ENCODE data around the gene YWHAQ.
"Not testable (repeated sequence)": the region's sequence is repeated elsewhere in the genome, so short reads cannot be mapped to it uniquely, and the experiment has no call there.

The YWHAQ gene

GRCh38 chr2:9634133-9634532, 3.3 kb upstream of the YWHAQ start:
- Histone ChIP-seq H3K4me1 (peaks cover 6% of the 10 kb centered on the region), H3K27me3 (ENCODE audit: low read depth) (no peaks in the 10 kb centered on the region), H3K36me3 (replicated peaks) (peaks cover 8% of the 10 kb centered on the region; the same call in 1 of the 2 replicates), H3K9me3 (peaks cover 7% of the 10 kb centered on the region), H3K4me3 (no peak overlapping the region)
- DNase-seq (ENCODE audit: low spot score in 2 of 2) = no peak
- in situ Hi-C loops (cut with MboI; ENCODE audit: low sequenced_read_pairs) = no loop called here

GRCh38 chr2:9631878-9632700, 1.3 kb upstream of the YWHAQ start:
- no peak overlapping the region for H3K4me3 ChIP-seq
- peaks cover 7% of the 10 kb centered on the region for H3K9me3 ChIP-seq
- DNase-seq (ENCODE audit: low spot score in 2 of 2) = no peak
- in situ Hi-C loops (cut with MboI; ENCODE audit: low sequenced_read_pairs) = no loop called here
- peaks cover 19% of the 10 kb centered on the region for H3K4me1 ChIP-seq
- H3K36me3 ChIP-seq (replicated peaks) = peaks cover 22% of the 10 kb centered on the region
- H3K27me3 ChIP-seq (ENCODE audit: low read depth) = no peaks in the 10 kb centered on the region

GRCh38 chr2:9631553-9631819, 689 bp upstream of the YWHAQ start:
- no peaks in the 10 kb centered on the region for H3K27me3 ChIP-seq (ENCODE audit: low read depth)
- H3K4me1 ChIP-seq = peaks cover 25% of the 10 kb centered on the region
- H3K4me3 ChIP-seq = peak overlapping the region; percentile 81
- H3K36me3 ChIP-seq (replicated peaks) = peaks cover 28% of the 10 kb centered on the region
- in situ Hi-C loops (cut with MboI; ENCODE audit: low sequenced_read_pairs) = no loop called here
- DNase-seq (ENCODE audit: low spot score in 2 of 2) = no peak
- H3K9me3 ChIP-seq = peaks cover 7% of the 10 kb centered on the region

- peak; percentile 81 to 93 for DNase-seq (ENCODE audit: low spot score in 2 of 2)
- in situ Hi-C loops (cut with MboI; ENCODE audit: low sequenced_read_pairs) = no loop called here
These were observed 571 bp downstream of the YWHAQ start for GRCh38 chr2:9630117-9630735.

GRCh38 chr2:9629222-9630116, 1.3 kb downstream of the YWHAQ start:
- in situ Hi-C loops (cut with MboI; ENCODE audit: low sequenced_read_pairs) = no loop called here
- peaks cover 32% of the 10 kb centered on the region for H3K4me1 ChIP-seq
- no peaks in the 10 kb centered on the region for H3K27me3 ChIP-seq (ENCODE audit: low read depth)
- no peak for DNase-seq (ENCODE audit: low spot score in 2 of 2)
- peak overlapping the region; percentile 81 for H3K4me3 ChIP-seq
- peaks cover 41% of the 10 kb centered on the region for H3K36me3 ChIP-seq (replicated peaks)
- peaks cover 7% of the 10 kb centered on the region for H3K9me3 ChIP-seq

More at GRCh38 chr2:9630117-9630735, 571 bp downstream of the YWHAQ start:
- Histone ChIP-seq H3K36me3 (replicated peaks) (peaks cover 41% of the 10 kb centered on the region), H3K27me3 (ENCODE audit: low read depth) (no peaks in the 10 kb centered on the region), H3K4me1 (peaks cover 32% of the 10 kb centered on the region), H3K9me3 (peaks cover 7% of the 10 kb centered on the region), H3K4me3 (peak overlapping the region; percentile 81)

- Histone ChIP-seq H3K4me3 (no peak overlapping the region), H3K9me3 (peaks cover 7% of the 10 kb centered on the region), H3K27me3 (ENCODE audit: low read depth) (no peaks in the 10 kb centered on the region), H3K36me3 (replicated peaks) (peaks cover 60% of the 10 kb centered on the region), H3K4me1 (peaks cover 49% of the 10 kb centered on the region)
- in situ Hi-C loops (cut with MboI; ENCODE audit: low sequenced_read_pairs) = no loop called here
- DNase-seq (ENCODE audit: low spot score in 2 of 2) = no peak
These were observed 3.5 kb downstream of the YWHAQ start for GRCh38 chr2:9627310-9627709.

GRCh38 chr2:9623151-9623550, 7.6 kb downstream of the YWHAQ start:
- in situ Hi-C loops (cut with MboI; ENCODE audit: low sequenced_read_pairs) = no loop called here
- Histone ChIP-seq H3K36me3 (replicated peaks) (peaks cover 61% of the 10 kb centered on the region), H3K9me3 (no peaks in the 10 kb centered on the region), H3K4me3 (no peak overlapping the region), H3K27me3 (ENCODE audit: low read depth) (peaks cover 2% of the 10 kb centered on the region; the same call in 1 of the 2 replicates), H3K4me1 (peaks cover 52% of the 10 kb centered on the region)
- DNase-seq (ENCODE audit: low spot score in 2 of 2) = no peak

- DNase-seq (ENCODE audit: low spot score in 2 of 2); in situ Hi-C loops (cut with MboI; ENCODE audit: low sequenced_read_pairs); H3K9me3 ChIP-seq; H3K27me3 ChIP-seq (ENCODE audit: low read depth); H3K4me3 ChIP-seq: not testable (repeated sequence)
- Histone ChIP-seq H3K36me3 (replicated peaks) (peaks cover 52% of the 10 kb centered on the region), H3K4me1 (peaks cover 37% of the 10 kb centered on the region)
These were observed 9.1 kb downstream of the YWHAQ start for GRCh38 chr2:9621655-9622054.

- in situ Hi-C loops (cut with MboI; ENCODE audit: low sequenced_read_pairs) = no loop called here
- H3K9me3 ChIP-seq = no peaks in the 10 kb centered on the region
- peaks cover 2% of the 10 kb centered on the region; the same call in 1 of the 2 replicates for H3K27me3 ChIP-seq (ENCODE audit: low read depth)
- no peak for DNase-seq (ENCODE audit: low spot score in 2 of 2)
- peaks cover 38% of the 10 kb centered on the region for H3K36me3 ChIP-seq (replicated peaks)
- peaks cover 28% of the 10 kb centered on the region for H3K4me1 ChIP-seq
- no peak overlapping the region for H3K4me3 ChIP-seq
These were observed 12.4 kb downstream of the YWHAQ start for GRCh38 chr2:9618410-9618809.

GRCh38 chr2:9617749-9618148, 13.0 kb downstream of the YWHAQ start:
- H3K36me3 ChIP-seq (replicated peaks) = peaks cover 34% of the 10 kb centered on the region

GRCh38 chr2:9617296-9617695, 13.5 kb downstream of the YWHAQ start:
- in situ Hi-C loops (cut with MboI; ENCODE audit: low sequenced_read_pairs) = no loop called here
- no peak for DNase-seq (ENCODE audit: low spot score in 2 of 2)
- peaks cover 29% of the 10 kb centered on the region for H3K36me3 ChIP-seq (replicated peaks)
- peaks cover 2% of the 10 kb centered on the region; the same call in 1 of the 2 replicates for H3K27me3 ChIP-seq (ENCODE audit: low read depth)
- peaks cover 17% of the 10 kb centered on the region for H3K4me1 ChIP-seq
- no peaks in the 10 kb centered on the region for H3K9me3 ChIP-seq
- no peak overlapping the region for H3K4me3 ChIP-seq

More at GRCh38 chr2:9617749-9618148, 13.0 kb downstream of the YWHAQ start:
- peaks cover 2% of the 10 kb centered on the region; the same call in 1 of the 2 replicates for H3K27me3 ChIP-seq (ENCODE audit: low read depth)
- no peak for DNase-seq (ENCODE audit: low spot score in 2 of 2)
- H3K9me3 ChIP-seq = no peaks in the 10 kb centered on the region
- H3K4me3 ChIP-seq = no peak overlapping the region
- in situ Hi-C loops (cut with MboI; ENCODE audit: low sequenced_read_pairs) = no loop called here
- H3K4me1 ChIP-seq = peaks cover 21% of the 10 kb centered on the region

GRCh38 chr2:9614562-9614961, 16.2 kb downstream of the YWHAQ start:
- H3K4me3 ChIP-seq = no peak overlapping the region
- H3K36me3 ChIP-seq (replicated peaks) = peaks cover 15% of the 10 kb centered on the region
- in situ Hi-C loops (cut with MboI; ENCODE audit: low sequenced_read_pairs) = no loop called here
- H3K4me1 ChIP-seq = peaks cover 11% of the 10 kb centered on the region
- no peak for DNase-seq (ENCODE audit: low spot score in 2 of 2)
- H3K9me3 ChIP-seq = no peaks in the 10 kb centered on the region
- no peaks in the 10 kb centered on the region for H3K27me3 ChIP-seq (ENCODE audit: low read depth)

- peaks cover 14% of the 10 kb centered on the region for H3K36me3 ChIP-seq (replicated peaks)
- in situ Hi-C loops (cut with MboI; ENCODE audit: low sequenced_read_pairs) = no loop called here
- H3K4me3 ChIP-seq = no peak overlapping the region
- H3K9me3 ChIP-seq = no peaks in the 10 kb centered on the region
- H3K4me1 ChIP-seq = peaks cover 12% of the 10 kb centered on the region
- H3K27me3 ChIP-seq (ENCODE audit: low read depth) = no peaks in the 10 kb centered on the region
- no peak for DNase-seq (ENCODE audit: low spot score in 2 of 2)
These were observed 17.5 kb downstream of the YWHAQ start for GRCh38 chr2:9613291-9613690.

All from HAP-1 (cell line).